HEK293T (cell line): ENCODE data around the gene CLIC3.
A peak's percentile ranks its signal among the peaks of the same experiment; 100 is the strongest.
"Not testable (repeated sequence)": the region's sequence is repeated elsewhere in the genome, so short reads cannot be mapped to it uniquely, and the experiment has no call there.

Experiments
- CTCF ChIA-PET: fragments of 350-600 bp; formaldehyde crosslinking; extraction: SDS; loops from one replicate; lab custom pipeline; 2021; ENCODE audit warnings: antibody characterized with exemption, inconsistent platforms; lab: Yijun Ruan, JAX
- POLR2A ChIA-PET: fragments of 350-600 bp; formaldehyde crosslinking; extraction: SDS; loops from one replicate; lab custom pipeline; 2020; ENCODE audit warnings: antibody characterized with exemption, inconsistent platforms; lab: Yijun Ruan, JAX
- DNase-seq: peaks from one replicate; pipeline ENCODE4 v3.0.0; 2012; ENCODE audit warnings: mixed read lengths; ENCODE audit errors: extremely low spot score
- ARNT ChIP-seq: fragments of 450-650 bp; IDR thresholded peaks from 2 replicates; pipeline ENCODE4 v1.6.1; 2017; ENCODE audit warnings: mild to moderate bottlenecking
- BHLHE40 ChIP-seq: fragments of 450-650 bp; IDR thresholded peaks from 2 replicates; pipeline ENCODE4 v1.6.1; 2016; ENCODE audit warnings: mild to moderate bottlenecking, moderate library complexity, borderline replicate concordance
- CTBP1 ChIP-seq: fragments of 450-650 bp; IDR thresholded peaks from 2 replicates; pipeline ENCODE4 v1.6.1; 2016; ENCODE audit warnings: borderline replicate concordance
- ELF4 ChIP-seq: fragments of 450-650 bp; IDR thresholded peaks from 2 replicates; pipeline ENCODE4 v1.6.1; 2017; ENCODE audit warnings: antibody characterized with exemption
- FOXA1 ChIP-seq: fragments of 450-650 bp; IDR thresholded peaks from 2 replicates; pipeline ENCODE4 v1.6.1; 2016; ENCODE audit warnings: mild to moderate bottlenecking
- FOXK2 ChIP-seq: fragments of 450-650 bp; IDR thresholded peaks from 2 replicates; pipeline ENCODE4 v1.6.1; 2016; ENCODE audit warnings: mild to moderate bottlenecking
- FOXM1 ChIP-seq: fragments of 450-650 bp; IDR thresholded peaks from 2 replicates; pipeline ENCODE4 v1.6.1; 2017; ENCODE audit warnings: mild to moderate bottlenecking, borderline replicate concordance
- HDGF ChIP-seq: fragments of 450-650 bp; IDR thresholded peaks from 2 replicates; pipeline ENCODE4 v1.6.1; 2017; ENCODE audit warnings: antibody characterized with exemption, borderline replicate concordance
- L3MBTL2 ChIP-seq: fragments of 450-650 bp; conservative IDR thresholded peaks from 2 replicates; pipeline ENCODE4 v1.6.1; 2016; ENCODE audit warnings: mild to moderate bottlenecking
- LEF1 ChIP-seq: fragments of 450-650 bp; IDR thresholded peaks from 2 replicates; pipeline ENCODE4 v1.6.1; 2017; ENCODE audit warnings: mild to moderate bottlenecking, borderline replicate concordance
- NFRKB ChIP-seq: fragments of 450-650 bp; IDR thresholded peaks from 2 replicates; pipeline ENCODE4 v1.6.1; 2016; ENCODE audit warnings: mild to moderate bottlenecking, moderate library complexity
- SP1 ChIP-seq: fragments of 450-650 bp; IDR thresholded peaks from 2 replicates; pipeline ENCODE4 v1.6.1; 2017
- SUZ12 ChIP-seq: fragments of 450-650 bp; IDR thresholded peaks from 2 replicates; pipeline ENCODE4 v1.6.1; 2016; ENCODE audit warnings: mild to moderate bottlenecking
- TARDBP ChIP-seq: fragments of 450-650 bp; IDR thresholded peaks from 2 replicates; pipeline ENCODE4 v1.6.1; 2016
- ZNF384 ChIP-seq: fragments of 450-650 bp; IDR thresholded peaks from 2 replicates; pipeline ENCODE4 v1.6.1; 2016
- TF ChIP-seq, protein P1 (sequence below): fragments of 450-650 bp; IDR thresholded peaks from 2 replicates; pipeline ENCODE4 v1.6.1; 2016

CLIC3 gene

DNA sequence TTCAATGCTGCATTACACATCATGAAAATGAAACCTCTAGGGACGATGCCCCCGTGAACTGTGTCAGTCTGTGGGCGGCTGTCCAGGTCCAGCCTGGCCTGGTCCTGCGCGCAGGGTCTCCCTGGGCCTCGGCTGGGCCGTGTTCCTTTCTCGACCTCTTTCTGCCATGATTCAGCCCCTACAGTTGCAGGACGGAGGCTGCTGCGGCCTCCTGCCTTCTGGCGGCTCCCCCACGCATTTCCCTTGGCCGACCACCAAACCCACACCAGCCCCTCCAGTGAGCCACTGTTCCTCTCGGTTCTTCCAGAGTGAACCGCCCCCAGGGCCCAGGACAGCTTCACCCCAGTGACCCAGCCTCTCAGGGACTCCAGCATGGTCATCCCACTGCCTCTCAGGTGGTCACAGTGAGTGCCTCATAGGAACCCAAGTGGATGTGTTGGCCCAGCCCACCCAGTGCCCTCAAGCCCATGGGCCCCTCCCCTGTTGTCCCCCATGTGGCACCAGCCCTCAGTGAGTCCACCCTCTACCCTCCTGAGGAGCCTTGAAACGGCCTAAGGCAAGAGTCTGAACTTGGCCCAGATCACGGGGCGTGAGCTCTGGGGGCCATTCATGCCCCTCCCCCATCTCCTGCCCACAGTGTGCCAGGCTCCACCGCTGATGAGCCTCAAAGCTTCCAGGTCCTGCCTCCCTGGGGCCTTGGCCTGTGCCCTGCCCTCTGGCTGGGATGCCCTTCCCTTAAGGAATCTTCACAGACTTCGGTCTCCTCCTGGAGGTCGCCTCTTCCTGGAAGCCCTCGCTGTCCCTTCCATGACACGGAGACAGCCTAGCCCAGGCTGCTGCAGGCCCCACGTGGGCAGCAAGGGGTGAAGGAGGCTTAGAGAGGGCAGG is 10.0 kb upstream of the CLIC3 start:
- CTCF ChIA-PET: interaction anchor here (1.2 kb wide), 1 partner anchor 58 kb away, joined by 3 read pairs; no protein-coding TSS in a partner anchor
- DNase-seq: no peak
- POLR2A ChIA-PET: no interaction called here
- no peak for TF ChIP-seq TARDBP
- TF ChIP-seq ARNT: no peak
- no peak for TF ChIP-seq HDGF
- no peak for TF ChIP-seq SUZ12
- no peak for TF ChIP-seq LEF1
- no peak for TF ChIP-seq SP1
- no peak for TF ChIP-seq FOXA1
- TF ChIP-seq ELF4: no peak

DNA sequence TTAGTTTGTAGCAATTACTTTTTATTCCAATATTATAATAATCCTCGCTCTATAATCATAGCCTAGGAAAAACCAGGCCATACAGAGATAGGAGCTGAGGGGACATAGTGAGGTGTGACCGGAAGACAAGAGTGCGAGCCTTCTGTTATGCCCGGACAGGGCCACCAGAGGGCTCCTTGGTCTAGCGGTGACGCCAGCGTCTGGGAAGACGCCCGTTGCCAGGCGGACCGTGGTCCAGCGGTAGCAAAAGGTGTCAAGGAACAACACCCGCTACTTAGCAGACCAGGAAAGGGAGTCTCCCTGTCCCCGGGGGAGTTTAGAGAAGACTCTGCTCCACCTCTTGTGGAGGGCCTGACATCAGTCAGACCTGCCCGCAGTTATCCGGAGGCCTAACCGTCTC is 7.9 kb upstream of the CLIC3 start:
- 0 out of 2 replicates have a peak, but pooled peaks have one; percentile 30 for TF ChIP-seq L3MBTL2
- CTCF ChIA-PET, DNase-seq: not testable (repeated sequence)
- POLR2A ChIA-PET: interaction anchor here (1.6 kb wide), 1 partner anchor 12 kb away, joined by 7 read pairs; the partner anchor contains the start of gene PAXX

DNA sequence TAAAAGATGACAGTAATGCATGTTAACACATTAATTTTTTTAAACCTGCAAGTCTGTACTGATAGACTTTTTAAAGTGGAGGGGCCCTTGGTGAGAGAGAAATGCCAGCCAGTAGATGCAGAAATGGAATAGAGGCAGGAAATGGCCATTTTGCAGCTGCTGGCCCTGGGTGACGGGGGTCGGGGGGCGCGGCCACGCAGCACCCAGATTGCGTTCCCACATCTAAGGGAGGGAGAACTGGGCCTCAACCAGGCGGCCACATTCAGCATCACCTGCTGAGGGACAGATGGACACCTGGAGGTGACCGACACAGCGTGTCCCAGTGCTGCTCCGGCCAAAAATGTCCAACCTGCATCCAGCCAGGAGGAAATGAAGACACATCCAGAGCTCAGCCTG is 6.3 kb upstream of the CLIC3 start:
- TF ChIP-seq L3MBTL2 (no peak), BHLHE40 (no peak), SUZ12 (no peak), HDGF (no peak), CTBP1 (no peak), FOXA1 (no peak), TARDBP (no peak), FOXK2 (no peak), LEF1 (no peak)
- TF ChIP-seq, protein P1, sequence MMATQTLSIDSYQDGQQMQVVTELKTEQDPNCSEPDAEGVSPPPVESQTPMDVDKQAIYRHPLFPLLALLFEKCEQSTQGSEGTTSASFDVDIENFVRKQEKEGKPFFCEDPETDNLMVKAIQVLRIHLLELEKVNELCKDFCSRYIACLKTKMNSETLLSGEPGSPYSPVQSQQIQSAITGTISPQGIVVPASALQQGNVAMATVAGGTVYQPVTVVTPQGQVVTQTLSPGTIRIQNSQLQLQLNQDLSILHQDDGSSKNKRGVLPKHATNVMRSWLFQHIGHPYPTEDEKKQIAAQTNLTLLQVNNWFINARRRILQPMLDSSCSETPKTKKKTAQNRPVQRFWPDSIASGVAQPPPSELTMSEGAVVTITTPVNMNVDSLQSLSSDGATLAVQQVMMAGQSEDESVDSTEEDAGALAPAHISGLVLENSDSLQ: no peak
- POLR2A ChIA-PET: interaction anchor here (4.0 kb wide), 1 partner anchor 10 kb away, joined by 23 read pairs; the partner anchor contains the start of gene PAXX
- DNase-seq: no peak
- CTCF ChIA-PET: interaction anchor here (1.4 kb wide), 1 partner anchor 27 kb away, joined by 5 read pairs; no protein-coding TSS in a partner anchor

DNA sequence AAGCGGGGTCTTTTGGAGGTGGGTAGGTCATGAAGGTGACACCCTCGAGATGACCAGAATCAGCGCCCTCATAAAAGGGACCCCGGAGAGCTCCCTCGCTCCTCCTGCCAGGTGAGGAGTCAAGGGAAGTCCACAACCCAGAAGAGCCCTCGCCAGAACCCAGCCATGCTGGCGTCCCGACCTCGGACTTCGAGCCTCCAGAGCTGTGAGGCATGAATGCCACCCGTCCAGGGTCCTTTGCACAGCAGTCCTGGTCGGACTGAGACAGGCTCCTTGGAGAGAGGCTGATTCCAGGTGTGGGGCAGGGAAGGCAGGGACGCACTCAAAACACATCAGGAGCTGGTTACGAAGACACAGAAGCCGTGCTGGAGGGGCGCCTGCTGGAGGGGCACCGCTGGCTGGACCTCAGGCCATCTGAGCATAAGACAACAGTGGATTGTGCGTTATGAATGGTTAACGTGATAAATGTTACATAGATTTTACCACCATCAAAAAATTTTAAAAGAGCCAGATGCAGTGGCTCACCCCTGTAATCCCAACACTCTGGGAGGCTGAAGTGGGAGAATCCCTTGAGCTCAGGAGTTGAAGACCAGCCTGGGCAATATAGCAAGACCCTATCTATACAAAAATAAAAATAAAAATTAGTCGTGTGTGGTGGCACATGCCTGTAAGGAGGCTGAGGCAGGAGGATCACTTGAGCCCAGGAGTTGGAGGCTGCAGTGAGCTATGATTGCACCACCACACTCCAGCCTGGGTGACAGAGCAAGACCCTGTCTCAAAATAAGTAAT is 5.7 kb upstream of the CLIC3 start:
- no peak for DNase-seq
- TF ChIP-seq ZNF384: no peak
- no peak for TF ChIP-seq ARNT
- no peak for TF ChIP-seq CTBP1
- TF ChIP-seq NFRKB: no peak
- ChIA-PET POLR2A (interaction anchor here (4.0 kb wide), 1 partner anchor 10 kb away, joined by 23 read pairs; the partner anchor contains the start of gene PAXX), CTCF (interaction anchor here (1.4 kb wide), 1 partner anchor 27 kb away, joined by 5 read pairs; no protein-coding TSS in a partner anchor)

DNA sequence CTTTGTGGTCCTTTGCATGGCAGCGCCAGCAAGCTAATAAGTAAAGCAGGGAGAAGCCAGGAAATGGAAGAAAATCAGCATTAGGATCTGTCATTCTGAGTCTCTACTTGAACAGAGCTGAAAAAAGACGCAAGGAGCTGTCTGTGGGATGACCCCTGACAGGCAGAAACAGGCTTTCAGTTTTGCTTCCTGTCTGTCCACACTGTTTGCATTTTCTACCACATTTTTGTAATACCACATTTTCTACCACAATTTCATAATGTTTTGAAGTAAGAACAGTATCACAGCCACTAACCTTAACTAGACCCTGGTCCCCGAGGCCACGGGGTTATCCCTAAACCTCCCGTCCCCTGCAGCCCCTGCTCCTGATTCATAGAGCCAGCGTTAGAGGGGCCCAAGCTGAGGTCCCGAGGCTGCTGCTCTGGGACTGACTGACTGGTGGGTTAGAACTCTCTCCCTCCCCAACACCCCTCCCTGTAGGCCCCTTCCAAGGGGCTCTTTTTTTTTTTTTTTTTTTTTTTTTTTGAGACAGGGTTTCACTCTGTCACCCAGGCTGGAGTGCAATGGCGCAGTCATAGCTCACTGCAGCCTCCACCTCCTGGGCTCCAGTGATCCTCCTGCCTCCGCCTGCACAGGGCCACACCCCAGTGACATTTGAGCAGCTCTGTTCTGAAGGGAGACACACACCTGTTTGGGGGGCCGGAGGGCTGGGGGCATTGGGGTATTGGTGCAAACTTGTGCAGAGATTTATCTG is 4.0 kb upstream of the CLIC3 start:
- ChIA-PET POLR2A (interaction anchor here (1.2 to 4.0 kb wide), 2 partner anchors 8 to 49 kb away, joined by 3 to 23 read pairs; partner anchors contain the start of gene PAXX), CTCF (interaction anchor here (0.7 to 1.3 kb wide), 3 partner anchors 24 to 35 kb away, joined by 3 to 4 read pairs (median 4); no protein-coding TSS in a partner anchor)
- no peak for DNase-seq
- TF ChIP-seq ARNT: no peak
- TF ChIP-seq CTBP1: no peak
- TF ChIP-seq L3MBTL2: no peak

DNA sequence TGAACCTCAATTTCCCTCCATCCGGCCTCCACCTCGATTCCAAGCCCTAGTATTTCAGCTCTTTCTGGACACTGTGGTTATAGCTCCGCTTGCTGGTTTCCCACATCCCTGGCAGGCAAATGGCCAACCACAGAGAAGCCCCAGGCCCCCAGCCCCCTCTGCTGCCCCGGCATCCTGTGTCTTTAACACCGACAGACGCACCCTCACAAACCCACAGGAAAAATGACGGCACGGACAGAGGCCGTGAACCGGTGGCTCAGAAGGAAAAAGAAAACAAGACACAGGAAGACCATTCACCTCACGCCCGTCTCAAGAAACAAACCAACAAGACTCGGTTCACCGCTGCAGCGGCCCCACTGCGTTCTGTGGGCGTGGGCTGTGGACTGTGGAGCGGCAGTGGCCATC is 1.5 kb upstream of the CLIC3 start:
- CTCF ChIA-PET: interaction anchor here (1.3 kb wide), 1 partner anchor 31 kb away, joined by 6 read pairs; no protein-coding TSS in a partner anchor
- POLR2A ChIA-PET: no interaction called here
- DNase-seq: no peak

More for the DNA sequence above, 1.5 kb upstream of the CLIC3 start:
- TF ChIP-seq FOXM1 (no peak), TARDBP (no peak), LEF1 (no peak), SUZ12 (no peak), HDGF (no peak), FOXA1 (no peak), SP1 (no peak)
- TF ChIP-seq, protein P1: no peak
